HG03025 (cell line): ENCODE results near the gene USP7.
"Not testable (repeated sequence)": the region's sequence is repeated elsewhere in the genome, so short reads cannot be mapped to it uniquely, and the experiment has no call there.

Source experiments
- ATAC-seq: cut with Tn5 transposase; IDR thresholded peaks from one replicate; pipeline ENCODE4 v1.9.1; 2021; ENCODE audit warnings: mild to moderate bottlenecking, moderate library complexity; ENCODE audit not compliant: unreplicated experiment, low FRiP score

The USP7 gene

GRCh38 chr16:8852534-8852933 lies 111.2 kb downstream of the USP7 start:
- no peak for ATAC-seq

- no peak for ATAC-seq
Measured at GRCh38 chr16:8851761-8852403, 111.8 kb downstream of the USP7 start.

- ATAC-seq = no peak
Measured at GRCh38 chr16:8850279-8850885, 113.3 kb downstream of the USP7 start.

GRCh38 chr16:8849411-8850011 lies 114.2 kb downstream of the USP7 start:
- no peak for ATAC-seq

- no peak for ATAC-seq
Measured at GRCh38 chr16:8848939-8849391, 114.7 kb downstream of the USP7 start.

GRCh38 chr16:8848231-8848938 lies 115.3 kb downstream of the USP7 start:
- no peak for ATAC-seq

- ATAC-seq = no peak
Measured at GRCh38 chr16:8847623-8848022, 116.1 kb downstream of the USP7 start.

- no peak for ATAC-seq
Measured at GRCh38 chr16:8847145-8847544, 116.6 kb downstream of the USP7 start.

GRCh38 chr16:8846401-8846932 lies 117.2 kb downstream of the USP7 start:
- ATAC-seq = no peak

GRCh38 chr16:8845699-8846298 lies 117.9 kb downstream of the USP7 start:
- ATAC-seq = no peak

GRCh38 chr16:8843296-8843695 lies 120.4 kb downstream of the USP7 start:
- not testable (repeated sequence) for ATAC-seq
